GM18907 (cell line): ENCODE data around the gene OTOG.

Experiments
- ATAC-seq: cut with Tn5 transposase; IDR thresholded peaks from one replicate; pipeline ENCODE4 v1.9.1; 2021; ENCODE audit warnings: mild to moderate bottlenecking, moderate library complexity; ENCODE audit not compliant: unreplicated experiment

The OTOG gene

DNA sequence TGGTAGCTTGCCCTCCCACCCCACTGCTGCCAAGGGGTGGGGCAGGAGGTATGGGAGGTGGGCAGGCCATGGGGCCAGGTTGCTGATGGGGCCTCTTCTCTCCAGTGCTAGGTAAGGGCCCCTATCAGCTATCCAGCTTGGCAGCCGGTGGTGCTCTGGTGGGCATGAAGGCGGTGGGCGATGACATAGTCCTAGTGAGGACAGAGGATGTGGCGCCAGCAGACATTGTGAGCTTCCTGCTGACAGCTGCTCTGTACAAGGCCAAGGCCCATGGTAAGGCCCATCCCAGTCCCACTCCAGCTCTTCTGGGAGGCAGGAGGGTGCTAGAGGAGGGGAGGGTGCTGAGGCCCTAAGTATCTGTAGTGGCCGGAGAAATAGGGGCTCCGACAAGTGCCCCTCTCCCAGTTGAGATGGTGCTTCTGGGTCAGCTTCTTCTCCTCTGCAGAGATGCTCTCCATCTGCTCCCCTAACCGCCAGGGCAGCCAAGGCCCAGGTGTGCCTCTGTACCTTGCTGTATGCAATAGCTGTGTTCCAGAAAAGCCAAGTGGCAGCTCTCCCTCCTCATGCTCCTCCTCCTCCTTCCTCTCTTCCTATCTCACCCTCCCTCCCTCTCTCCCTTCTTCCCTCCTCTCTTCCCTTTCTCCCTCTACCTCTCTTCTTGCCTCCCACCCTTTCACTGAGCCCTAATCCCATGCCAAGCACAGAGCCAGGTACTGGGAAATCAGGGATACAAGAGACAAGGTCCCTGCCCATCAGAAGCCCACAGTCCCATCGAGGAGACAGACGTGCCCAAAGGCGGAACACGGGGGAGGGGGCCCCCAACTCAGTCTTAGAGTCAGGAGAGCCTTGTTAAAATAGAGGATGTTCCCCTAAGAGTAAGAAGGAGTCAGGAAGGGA is 55.3 kb downstream of the OTOG start:
- ATAC-seq = no peak

- no peak for ATAC-seq
Observed at GRCh38 chr11:17603056-17603825, 56.2 kb downstream of the OTOG start.

DNA sequence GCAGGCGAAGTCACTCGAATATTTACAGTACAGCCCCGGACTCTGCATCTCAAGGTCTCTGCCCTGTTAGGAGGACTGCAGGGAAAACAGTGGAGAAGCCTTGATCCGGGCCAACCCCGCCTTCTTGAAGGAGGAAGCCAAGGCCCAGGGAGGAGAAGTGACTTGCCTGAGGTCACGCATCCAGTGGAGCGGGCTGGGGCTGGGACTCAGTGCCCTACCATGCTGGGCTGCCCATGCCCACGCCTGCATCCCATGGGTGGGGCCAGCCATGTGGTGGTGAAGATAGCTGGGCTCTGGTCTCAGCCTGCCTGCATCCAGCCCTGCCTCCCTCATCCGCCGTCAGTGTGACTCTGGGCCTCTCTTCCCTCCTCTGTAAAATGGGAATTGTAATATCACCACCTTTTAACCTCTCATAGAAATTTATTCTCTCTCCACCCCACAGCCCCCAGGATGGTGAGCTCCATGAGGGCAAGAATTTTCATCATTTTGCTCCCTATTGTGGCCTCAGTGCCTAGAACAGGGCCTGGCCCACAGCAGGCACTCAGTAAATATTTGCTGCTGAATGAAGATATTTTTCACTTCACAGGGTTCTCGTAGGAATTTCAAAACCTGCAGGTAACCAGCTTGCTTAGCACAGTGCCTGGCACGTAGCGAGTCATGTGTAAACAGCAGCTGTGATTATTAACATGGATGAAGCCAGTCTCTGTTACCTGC is 57.3 kb downstream of the OTOG start:
- no peak for ATAC-seq

- ATAC-seq = no peak
Observed at GRCh38 chr11:17604915-17605233, 57.8 kb downstream of the OTOG start.

- ATAC-seq = no peak
Observed at GRCh38 chr11:17605651-17606122, 58.6 kb downstream of the OTOG start.

DNA sequence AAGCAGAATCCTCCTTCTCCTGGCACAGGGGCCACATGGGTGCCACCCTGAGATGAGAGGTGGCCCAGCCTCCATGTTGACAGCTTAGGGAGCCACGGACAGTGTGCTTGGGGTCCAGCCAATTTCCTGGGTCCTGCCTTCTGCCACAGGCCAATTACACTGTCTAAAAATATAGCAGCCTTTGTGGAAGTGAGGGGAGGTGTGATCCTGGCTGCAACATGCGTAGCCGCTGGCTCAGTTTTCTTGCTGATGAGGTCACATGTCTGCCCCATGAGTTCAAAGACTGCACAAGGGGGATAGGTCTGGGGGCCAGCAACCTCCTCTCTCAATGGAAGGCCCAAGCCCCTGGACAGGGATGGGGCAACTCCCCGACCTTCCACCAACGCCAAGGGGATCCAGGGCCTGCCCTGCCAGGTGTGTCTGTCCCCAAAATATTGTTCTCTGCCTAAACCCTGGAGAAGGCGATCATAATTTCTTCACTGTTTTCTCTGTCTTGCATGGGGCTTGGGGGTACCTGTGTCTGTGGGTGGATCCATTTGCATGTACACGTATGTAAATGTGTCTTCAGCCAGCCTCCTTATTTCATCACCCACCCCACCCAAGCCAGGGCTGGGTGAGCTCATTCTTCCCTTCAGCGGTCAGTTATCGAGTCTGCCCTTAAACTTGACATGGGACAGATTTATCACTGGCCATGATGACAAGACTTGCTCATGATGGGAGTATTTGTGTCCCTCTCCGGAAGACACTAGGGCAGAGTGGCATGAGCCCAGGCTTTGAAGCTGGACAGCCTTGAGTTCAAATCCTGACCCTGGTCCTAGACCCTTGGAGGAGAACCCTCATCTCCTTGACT is 59.4 kb downstream of the OTOG start:
- no peak for ATAC-seq

DNA sequence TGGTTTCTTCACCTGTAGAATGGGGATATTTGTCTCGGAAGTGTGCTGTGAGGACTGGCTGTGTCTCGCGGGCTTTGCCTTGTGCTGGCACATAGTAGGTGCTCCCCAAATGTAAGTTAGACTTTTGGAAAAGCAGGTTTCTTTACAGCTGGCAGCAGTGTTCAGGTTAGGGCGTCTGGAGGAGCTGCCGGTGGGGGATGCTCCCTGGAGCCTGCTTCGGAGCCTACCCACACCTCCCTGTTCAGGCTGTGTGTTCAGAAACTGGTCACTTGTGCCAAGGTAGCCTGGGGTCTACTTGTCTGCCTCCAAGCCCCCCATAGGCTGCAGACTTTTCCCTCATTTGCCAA is 60.0 kb downstream of the OTOG start:
- ATAC-seq = no peak

GRCh38 chr11:17607591-17608570 is 60.8 kb downstream of the OTOG start:
- no peak for ATAC-seq

- no peak for ATAC-seq
Observed at GRCh38 chr11:17608821-17609220, 61.8 kb downstream of the OTOG start.

- no peak for ATAC-seq
Observed at GRCh38 chr11:17609291-17610084, 62.4 kb downstream of the OTOG start.

DNA sequence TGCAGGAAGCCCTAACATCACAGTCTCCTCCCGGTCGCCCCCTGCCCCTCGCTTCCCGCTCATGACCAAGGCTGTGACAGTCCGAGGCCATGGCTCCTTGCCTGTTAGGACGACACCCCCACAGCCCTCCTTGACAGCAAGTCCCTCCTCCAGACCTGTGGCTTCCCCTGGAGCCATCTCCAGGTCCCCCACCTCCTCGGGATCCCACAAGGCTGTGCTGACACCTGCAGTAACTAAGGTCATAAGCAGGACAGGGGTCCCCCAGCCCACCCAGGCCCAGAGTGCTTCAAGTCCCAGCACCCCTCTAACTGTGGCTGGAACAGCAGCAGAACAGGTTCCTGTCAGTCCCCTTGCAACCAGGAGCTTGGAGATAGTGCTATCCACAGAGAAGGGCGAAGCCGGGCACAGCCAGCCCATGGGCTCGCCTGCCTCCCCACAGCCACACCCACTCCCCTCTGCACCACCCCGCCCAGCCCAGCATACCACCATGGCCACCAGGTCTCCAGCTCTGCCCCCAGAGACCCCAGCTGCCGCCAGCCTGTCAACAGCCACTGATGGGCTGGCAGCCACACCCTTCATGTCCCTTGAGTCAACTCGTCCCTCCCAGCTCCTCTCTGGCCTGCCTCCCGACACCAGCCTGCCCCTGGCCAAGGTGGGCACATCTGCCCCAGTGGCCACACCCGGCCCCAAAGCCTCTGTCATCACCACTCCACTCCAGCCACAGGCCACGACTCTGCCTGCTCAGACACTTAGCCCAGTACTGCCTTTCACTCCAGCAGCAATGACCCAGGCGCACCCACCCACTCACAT is 63.2 kb downstream of the OTOG start:
- ATAC-seq = no peak

GRCh38 chr11:17611049-17611448 is 64.0 kb downstream of the OTOG start:
- no peak for ATAC-seq

GRCh38 chr11:17611503-17612220 is 64.6 kb downstream of the OTOG start:
- ATAC-seq = no peak

DNA sequence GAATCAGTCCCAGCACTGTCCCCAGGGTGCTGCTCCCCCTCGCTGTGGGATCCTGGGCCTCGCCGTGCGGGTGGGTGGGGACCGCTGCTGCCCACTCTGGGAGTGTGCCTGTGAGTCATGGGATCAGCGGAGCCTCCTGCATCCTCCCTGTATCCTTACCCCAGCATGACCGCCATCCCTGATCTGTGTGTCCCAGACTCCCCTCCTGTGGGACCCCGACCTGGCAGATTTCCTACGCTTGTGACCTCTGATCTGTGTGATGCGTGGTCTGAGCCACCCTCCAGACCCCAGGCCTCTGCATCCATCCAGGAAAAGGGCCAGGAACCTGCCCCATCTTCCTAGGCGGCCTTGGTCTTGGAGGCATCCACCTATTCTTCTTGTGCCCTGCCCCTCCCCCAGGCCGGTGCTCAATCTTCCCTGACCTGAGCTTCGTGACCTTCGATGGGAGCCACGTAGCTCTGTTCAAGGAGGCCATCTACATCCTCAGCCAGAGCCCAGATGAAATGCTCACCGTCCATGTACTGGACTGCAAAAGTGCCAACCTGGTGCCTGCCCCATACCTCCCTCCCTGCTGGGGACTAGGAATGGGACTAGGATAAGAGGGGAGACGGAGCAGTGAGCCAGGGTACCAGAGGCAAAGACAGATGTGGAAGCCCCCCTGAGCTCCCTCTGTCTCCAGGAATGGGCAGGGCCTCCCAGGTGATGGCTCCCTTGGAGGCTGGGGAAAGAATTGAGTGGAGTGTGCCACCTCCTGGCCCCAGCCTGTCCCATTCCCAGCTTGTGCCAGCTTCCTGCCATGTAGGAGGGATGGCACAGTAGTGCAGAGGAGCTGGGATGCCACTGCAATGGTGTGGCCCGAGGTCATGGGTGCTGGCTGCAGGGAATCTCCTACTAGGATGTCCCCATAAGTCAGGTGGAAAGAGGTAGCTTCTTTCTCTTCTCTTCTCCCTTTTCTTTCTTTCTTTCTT is 65.4 kb downstream of the OTOG start:
- no peak for ATAC-seq

- ATAC-seq = no peak
Observed at GRCh38 chr11:17613428-17613962, 66.4 kb downstream of the OTOG start.

GRCh38 chr11:17613983-17614382 is 66.9 kb downstream of the OTOG start:
- ATAC-seq = no peak
